Dedifferentiated amniotic fluid mesenchymal stem cell (primary cell): ENCODE data around the gene EYA2.

Experiments used
- DNase-seq: peaks from one replicate; pipeline ENCODE4 v3.0.0-alpha.2; 2016; ENCODE audit errors: extremely low spot score

The EYA2 gene

DNA sequence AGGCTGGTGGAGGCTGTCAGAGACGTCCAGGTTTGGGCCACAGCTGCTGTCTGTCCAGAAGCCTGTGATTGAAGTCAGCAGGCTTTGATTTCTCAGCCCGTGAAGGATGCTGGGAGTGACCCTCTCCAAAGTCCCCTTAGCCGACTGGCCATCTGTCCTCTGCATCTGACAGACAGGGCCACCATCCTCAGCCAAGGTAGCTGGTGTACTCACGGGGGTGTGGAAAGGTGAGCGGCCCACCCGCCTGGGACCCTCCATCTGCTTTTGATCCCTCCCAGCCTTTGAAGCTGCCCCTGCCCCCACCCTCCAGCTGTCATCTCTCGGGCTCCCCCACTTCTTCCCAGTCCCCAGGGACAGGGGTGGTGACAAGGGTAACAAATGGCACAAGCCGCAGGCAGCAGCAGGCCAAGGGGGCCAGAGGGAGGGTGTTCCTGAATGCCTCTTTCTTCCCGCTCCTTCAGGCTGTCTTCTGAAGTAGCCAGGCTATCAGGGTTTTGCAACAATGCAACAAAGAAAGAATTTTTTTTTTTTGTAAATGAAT is 84.4 kb downstream of the EYA2 start:
- DNase-seq: no peak

DNA sequence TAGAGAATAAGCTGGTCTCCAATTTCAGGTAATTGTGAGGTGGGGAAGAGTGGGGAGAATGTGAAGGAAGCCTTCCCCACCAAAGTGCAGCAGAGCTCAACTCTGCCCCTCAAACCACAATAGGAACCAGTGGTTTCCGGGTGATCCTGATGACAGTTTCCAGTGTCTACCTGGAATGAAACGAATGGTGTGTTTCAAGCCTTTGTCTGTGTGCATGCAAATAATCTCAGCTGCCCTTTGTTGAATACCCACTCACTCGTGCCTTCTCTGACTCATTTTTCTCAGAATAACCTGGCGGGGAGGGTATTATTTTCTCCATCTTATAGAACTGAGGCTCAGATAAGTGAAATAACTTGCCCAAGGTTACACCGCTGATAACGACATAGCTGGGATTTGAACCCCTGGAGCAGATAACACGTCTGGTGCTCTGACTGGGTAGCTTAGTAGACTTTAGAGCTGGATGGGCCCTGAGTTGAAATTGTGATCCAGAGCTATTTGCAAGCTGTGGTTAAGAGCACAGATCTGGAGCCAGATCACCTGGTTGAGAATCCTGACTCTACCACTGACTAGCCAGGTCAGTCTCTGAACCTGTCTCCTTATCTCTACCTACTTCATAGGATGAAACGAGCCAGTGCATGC is 85.1 kb downstream of the EYA2 start:
- DNase-seq: no peak

DNA sequence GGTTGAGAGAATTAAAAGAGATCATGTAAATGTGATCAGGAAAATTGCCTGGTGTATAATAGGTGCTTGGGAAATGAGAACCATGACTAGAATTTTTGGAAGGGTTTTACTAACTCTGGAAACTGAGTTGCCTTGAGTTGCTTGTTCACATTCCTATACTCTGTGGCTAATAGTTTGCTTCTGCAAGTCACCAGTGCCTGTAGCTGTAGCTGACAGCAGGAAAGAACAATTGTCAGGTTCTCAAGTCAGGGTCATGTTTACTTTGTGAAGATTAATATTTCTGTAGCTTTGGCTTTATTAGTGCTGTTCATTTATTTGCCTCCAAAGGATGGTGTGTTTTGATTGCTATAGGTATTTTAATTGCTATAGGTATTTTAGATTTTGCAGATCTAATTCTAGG is 86.5 kb downstream of the EYA2 start:
- DNase-seq: no peak

DNA sequence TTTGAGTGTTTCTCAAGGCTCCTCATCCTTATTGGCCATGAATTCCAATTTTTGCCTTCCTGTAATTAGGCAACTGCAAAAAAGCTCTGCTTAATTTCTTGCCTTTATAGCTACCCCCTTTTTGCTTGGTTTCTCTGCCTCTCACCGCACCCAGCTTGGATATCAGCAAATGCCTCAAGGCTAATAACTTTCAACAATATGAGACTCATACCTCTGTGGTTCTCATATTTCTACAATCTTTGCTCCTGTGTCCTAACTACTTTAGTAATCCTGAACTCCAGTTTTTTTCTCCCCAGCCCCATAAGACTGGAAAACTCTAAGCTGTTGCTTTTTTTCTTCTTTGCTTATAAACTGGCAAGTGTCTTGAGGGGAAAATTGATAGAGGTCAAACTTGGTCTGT is 88.8 kb downstream of the EYA2 start:
- no peak for DNase-seq

DNA sequence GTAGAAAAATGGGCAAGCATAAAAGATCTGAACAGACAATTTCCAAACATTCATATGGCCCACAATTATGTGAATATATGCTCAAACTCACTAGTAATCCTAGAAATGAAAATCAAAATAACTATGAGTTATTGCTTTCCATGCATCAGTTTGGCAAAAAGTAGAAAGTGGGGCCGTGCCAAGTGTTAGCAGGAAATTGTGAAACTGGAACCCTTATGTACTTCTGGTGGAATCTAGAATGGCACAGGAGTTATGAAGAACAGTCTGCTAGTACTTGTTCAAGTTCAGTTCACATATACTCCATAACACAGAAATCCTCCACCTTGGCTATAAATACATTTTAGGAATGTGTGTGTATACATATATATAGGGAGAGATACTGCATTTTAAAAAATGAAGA is 89.8 kb downstream of the EYA2 start:
- DNase-seq: peak; percentile 21

DNA sequence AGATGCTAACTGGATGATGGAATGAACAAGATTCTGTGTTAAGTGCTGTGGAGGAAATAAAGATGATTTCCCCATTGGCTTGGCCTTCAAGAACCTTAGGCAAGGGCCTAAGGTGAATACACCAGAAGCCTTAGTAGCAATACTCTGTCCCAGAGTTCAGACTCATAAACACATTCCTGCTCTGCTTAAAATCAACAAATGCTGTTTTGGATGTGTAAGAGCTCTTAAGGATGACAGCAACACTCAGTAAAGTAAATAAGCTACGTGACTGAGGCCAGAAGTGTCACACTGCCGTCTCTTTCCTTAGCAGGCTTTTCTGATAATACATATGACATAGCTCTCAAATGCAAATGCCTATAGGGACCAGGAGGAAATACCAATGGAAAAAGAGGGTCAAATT is 90.6 kb downstream of the EYA2 start:
- no peak for DNase-seq

DNA sequence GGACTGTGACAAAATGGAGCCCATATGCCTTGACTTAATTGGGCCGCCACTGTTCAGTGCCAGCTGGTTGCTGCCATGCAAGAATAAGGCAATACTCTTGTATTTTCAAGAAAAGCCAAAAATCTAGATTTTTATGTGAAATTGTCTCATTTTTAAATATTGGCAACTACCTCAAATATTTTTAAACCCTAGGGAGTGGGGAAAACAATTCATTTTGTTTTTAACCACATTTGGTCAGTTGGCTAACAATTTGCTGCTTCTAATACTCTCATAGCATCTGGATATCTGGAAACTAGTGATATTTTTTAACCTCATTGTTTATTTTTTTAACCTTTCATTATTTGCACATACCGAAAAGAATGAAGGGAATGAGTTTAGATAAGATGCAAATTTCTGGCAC is 91.0 kb downstream of the EYA2 start:
- DNase-seq: no peak

DNA sequence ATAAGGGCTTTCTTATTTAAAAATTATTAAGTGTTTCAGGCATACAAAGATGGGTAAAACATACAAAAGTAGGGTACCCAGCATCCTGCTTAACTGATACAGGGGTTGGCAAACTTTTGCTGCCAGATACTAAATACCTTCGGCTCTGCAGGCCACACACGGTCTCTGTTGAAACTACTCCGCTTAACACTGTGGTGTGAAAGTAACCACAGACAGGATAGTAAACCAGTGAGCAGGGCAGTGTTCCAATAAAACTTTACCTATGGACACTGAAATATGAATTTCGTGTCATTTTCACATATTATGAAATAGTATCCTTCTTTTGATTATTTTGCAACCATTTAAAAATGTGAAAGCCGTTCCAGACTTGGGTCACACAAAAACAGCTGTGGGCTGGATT is 92.4 kb downstream of the EYA2 start:
- DNase-seq: no peak

DNA sequence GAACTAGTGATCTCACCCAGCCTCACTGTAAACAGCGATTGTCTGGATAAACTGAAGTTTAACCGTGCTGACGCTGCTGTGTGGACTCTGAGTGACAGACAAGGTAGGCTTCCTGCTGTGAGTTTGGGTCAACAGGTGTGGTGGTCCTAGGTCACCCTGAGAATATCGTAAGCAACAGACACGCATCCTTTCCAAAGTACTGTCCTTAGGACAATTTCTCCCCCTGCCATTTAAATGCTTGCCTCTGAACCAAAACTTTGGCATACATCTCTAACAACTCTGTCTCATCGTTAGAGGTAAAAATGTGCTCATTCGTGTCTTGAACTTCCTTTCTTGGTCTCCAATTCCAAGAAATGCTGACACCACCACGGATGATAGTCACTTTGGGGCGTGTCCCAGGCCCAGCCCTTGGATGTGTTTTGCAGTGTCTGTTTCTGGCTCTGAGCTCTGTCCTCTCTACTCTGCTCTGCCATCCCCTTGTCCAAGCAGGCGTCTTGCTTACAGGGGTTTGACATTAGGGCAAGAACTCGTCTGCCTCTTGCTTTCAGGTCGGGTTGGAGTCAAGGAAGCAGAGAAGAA is 95.5 kb downstream of the EYA2 start:
- no peak for DNase-seq

DNA sequence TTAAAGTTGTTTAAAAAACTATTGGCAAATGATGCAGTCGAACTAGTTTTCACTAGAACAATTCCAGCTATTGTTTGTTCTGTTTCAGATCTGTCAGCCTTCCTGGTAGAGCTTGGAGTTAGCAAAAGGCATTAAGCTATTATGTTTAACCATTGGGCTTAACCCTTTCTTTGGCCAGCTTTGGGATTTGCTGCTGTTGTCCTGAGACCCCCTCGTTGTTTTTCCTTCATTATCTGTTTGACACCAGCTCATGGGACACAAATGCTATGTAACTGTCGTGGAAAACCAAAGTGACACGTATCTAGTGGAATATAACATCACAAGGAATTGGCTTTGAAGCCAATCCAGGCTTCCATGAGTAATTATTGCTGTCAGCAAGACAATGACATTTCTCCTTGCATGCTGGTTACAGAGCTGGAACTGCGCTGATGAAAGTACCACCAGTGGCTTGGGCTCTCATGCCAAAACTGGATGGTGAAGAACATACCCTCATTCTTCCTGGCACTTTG is 96.0 kb downstream of the EYA2 start:
- no peak for DNase-seq

DNA sequence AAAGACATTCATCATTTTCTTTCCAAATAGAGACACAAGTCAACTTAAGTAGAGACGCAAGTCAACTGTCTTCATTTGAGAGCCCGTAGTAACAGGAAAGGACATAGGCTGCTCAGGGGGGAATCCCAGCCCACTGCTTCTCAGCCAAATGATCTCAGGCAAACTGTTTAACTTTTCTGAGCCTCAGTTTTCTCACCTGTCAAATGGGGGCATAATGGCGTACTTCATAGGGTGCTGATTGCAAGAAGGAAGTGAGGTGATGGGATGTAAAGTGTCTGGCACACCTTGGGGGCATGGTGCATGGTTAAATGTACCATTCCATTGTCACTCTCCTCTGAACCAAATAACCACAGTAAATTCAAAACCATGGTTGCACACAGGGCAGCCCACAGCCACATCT is 96.5 kb downstream of the EYA2 start:
- no peak for DNase-seq

DNA sequence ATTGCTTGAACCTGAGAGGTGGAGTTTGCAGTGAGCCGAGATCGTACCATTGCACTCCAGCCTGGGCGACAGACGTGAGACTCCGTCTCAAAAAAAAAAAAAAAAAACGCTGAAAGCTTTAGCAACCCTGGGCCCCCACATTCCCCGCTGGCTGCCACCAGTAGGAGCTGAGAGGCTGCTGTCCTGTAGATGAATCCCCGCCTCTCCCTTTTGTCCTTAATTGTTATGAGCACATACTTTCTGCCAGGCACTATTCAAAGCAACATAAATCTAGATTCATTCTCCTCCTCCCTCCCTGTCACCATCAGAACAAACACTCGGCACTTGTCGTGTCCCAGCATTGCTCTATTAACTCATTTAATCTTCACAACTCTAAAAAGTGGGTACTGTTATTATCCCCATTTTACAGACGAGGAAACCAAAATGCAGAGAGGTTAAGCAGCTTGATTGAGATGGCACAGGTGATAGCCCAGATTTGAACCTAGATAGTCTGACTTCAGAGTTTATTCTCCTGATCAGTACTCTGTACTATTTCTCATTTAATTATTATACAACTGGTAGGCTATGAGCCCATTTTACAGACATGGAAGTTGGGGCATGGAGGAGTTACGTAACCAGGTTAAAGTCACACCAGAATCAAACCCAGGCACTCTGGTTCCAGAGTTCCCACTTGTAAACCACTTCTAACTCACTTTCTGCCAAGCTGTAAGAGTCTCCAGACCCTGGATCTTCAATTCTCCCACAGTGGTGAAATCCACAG is 97.4 kb downstream of the EYA2 start:
- DNase-seq: no peak

DNA sequence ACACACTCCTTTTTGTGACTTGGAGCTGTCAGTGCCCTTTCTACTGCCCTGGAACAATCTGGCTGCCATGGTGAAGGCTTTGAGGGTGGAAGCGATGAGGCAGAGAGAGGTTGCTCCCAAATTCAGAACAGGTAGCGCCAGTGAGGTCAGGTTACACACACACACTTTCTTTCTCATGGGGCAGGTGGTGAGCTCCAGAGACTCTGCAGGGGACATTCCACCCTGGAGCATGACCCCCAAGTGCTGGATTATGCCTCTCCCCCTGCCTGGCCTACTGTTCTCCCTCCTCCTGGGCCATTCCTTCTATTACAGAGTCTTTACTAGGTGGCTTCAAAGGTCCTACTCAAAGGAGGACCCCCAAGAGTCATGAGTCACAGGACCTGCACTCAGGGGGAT is 98.0 kb downstream of the EYA2 start:
- DNase-seq: no peak

DNA sequence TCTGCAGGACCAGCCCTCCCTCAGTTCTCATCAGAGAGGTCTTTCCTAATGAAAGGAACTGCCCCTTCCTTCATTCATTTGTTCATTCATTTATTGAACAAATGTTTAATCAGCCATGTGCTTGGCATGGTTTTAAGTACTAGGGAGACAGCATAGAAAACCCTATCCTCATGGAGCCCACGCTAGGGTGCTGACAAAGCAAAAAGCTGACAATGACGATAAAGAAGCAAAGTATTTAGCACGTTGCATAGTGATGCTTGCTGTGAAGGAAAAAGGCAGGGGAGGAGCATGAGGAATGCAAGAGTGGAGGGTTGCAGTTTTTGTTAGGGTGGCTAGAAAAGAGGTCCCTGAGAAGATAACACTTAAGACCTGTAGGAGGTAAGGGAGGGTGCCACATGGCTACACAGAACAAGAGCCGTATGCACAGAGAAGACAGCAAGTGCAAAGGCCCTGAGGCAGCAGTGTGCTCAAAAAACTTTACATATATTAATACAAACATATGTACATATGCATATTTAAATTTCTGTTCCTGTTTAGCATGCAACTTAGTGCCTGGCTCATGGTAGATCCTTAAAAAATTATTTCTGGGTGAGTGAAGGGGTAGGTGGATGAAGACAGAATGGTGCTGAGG is 98.9 kb downstream of the EYA2 start:
- DNase-seq: no peak

DNA sequence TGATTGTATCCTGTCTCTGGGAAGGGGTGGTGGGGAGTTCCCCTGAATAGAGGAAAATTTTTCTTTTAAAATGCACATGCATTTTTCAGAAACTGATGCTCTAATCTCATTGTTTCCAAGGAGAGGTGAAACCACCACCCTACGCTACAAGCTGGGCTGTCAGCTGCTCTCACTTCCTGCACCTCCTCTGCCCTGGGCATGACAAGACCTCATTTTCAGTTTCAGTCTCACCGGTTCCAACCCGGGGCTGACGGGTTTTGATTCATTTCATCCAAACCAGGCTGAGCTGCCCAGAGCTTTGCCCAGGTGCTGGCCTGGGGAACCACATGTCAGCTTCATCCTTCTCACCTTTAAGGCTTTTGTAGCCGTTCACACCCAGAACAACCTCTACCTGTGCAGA is 99.7 kb downstream of the EYA2 start:
- DNase-seq: no peak

DNA sequence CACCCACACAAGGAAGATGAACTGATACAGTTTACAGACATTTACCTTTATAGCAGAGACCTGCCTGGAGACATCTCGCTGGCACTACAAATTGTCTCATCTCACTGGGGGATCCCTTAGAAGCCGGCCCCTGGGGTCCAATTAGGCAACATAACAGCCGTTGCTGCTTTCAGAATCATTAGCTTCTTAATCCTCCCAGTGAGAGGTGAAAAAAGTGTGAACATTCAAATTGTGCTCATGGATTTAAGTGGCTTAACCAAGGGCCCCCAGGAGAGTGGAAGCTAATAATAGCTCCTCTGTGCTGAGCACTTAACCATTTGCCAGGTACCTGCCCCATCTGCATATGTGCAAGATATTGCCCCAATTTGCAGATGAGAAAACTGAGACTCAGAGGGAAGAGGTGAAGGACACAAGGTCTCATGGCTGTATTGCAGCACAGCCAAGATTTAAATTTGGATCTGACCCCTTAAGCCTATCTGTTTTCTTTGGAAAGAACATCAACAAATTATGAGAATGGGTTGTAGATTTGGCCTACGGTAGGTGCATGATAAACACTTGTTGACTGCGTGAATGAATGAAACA is 101.0 kb downstream of the EYA2 start:
- DNase-seq: no peak

DNA sequence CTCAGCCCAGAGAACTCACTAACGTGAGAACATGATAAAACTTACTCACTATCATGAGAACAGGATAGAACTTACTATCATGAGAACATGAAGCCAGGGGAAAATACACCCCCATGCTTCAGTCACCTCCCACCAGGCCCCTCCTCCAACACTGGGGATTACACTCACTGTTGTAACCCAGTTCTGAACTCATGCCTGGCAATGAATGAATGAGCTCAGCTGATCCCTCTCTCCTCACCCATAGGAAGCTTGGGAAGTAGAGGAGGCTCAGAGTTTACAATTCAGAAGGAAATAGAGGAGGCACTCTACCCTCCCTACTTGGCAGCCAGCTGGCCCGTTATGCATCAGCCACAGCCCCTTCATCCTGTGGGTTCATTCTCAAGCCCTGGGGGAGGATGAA is 102.5 kb downstream of the EYA2 start:
- no peak for DNase-seq

DNA sequence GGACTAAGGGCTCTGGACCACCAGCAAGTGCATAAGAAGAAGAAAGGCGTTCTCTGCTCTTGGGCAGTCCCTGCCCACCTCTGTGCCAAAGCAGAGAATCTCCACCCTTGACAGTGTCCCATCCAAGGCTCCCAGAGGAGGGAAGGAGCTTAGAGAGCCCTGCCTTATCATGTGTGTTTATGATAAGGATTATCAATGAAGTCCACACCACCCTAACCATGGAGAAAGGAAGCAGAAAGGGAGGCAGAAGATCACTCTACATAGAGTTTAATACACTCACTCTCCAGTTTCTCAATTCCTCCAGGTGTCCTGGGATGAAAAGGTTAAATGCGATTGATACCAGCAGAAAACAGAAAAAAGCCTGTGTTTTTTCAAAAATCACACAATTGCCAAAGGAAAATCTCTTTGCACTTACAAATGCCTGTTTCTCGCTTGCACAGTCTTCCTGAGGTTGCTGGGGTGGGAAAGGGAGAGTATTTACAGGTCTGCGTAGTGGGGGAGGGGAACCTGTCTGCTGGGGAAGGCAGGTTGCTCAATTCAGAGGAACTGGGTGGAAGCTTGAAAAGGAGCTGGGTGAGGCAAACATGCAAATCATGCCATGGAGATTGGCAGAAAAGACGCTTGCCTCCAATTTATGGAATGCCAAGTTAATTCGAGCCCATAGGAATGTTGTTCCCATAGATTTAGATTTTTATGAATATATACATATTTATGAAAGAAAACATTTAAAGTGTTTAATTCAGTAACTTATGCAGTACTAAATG is 104.0 kb downstream of the EYA2 start:
- no peak for DNase-seq

DNA sequence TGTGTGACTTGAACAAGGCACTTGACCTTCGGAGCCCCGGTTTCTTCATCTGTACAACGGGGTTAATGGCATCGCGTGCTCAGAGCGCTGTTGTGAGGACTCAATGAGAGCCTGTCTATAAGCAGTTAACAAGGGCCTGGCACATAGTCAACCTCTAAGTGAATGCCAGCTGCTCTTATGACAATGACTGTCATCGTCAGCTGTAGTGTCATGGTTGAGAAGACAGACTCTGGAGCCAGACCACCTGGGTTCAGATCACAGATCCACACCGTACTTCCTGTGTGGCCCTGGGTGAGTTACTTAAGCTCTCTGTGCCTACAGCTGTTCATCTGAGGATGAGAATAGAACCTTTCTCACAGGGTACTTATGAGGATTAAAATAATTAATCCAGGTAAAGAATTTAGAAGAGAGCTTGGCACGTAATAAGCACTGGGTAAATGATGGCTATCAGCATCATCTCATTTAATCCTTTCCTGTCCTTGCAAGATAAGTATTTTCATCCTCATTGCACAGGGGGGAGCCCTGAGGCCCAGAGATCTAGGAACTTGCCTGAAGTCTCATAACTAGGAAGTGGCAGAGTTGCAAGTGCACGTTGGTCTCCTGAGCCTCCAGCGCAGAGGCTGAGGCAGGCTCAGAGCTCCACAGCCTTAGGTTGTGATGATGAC is 105.3 kb downstream of the EYA2 start:
- no peak for DNase-seq

DNA sequence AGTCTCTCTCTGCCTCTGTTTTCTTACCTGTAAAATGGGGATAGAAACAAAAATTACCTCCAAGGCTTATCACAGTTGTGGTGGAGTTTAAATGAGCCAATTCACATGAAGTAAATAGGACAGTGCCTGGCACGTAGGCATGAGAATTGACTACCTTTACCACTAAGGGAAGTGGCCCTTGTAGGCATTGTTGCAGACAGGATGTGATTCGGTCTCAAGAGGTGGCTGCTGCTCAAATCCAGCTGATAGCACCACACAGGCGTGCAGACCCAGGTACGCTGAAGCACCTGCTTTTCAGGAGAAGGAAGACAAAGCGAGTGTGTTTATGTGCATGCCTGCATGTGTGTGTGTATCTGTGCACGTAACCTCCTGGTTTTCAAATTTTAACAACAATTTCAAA is 108.6 kb downstream of the EYA2 start:
- no peak for DNase-seq

DNA sequence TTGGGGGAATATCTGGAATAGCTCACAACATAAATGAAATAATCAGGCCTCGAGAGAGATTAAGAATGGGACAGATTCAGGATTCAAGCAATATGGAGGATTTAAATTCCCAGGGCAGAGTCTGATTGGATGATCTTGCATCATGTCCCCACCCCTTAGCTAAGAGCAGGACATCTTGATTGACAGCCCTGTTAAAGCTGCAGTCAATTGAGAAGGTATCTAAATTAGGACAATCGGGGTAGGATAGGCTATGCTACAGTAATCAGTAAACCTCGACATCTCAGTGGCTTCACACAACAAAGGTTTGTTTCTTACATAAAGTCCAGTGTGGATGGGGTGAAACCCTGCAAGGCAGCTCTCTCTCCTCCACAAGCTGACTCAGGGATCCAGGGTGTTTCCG is 109.5 kb downstream of the EYA2 start:
- no peak for DNase-seq
